GM21423 (cell line): ENCODE data around the gene WIZ.

Experiments
- ATAC-seq: cut with Tn5 transposase; IDR thresholded peaks from one replicate; pipeline ENCODE4 v1.9.1; 2021; ENCODE audit warnings: mild to moderate bottlenecking, moderate library complexity; ENCODE audit not compliant: unreplicated experiment

Gene WIZ

GRCh38 chr19:15379083-15379998, 70.4 kb downstream of the WIZ start, which contains the start of gene AKAP8:
AKAP8 (minus strand) TSS chr19:15379787; CDS start chr19:15379731, 56 bp downstream.
- ATAC-seq = peak; percentile 87

- ATAC-seq = no peak
These were observed 71.1 kb downstream of the WIZ start for GRCh38 chr19:15378534-15379082.

GRCh38 chr19:15374796-15375440, 74.8 kb downstream of the WIZ start:
- no peak for ATAC-seq

- ATAC-seq = no peak
These were observed 75.6 kb downstream of the WIZ start for GRCh38 chr19:15374105-15374651.

- no peak for ATAC-seq
These were observed 76.1 kb downstream of the WIZ start for GRCh38 chr19:15373644-15374043.

- no peak for ATAC-seq
These were observed 76.9 kb downstream of the WIZ start for GRCh38 chr19:15372891-15373301.

- no peak for ATAC-seq
These were observed 77.3 kb downstream of the WIZ start for GRCh38 chr19:15372470-15372869.

- ATAC-seq = no peak
These were observed 77.9 kb downstream of the WIZ start for GRCh38 chr19:15371786-15372380.

- ATAC-seq = no peak
These were observed 78.6 kb downstream of the WIZ start for GRCh38 chr19:15371119-15371518.
